ENCODE results near the gene DCST2.
A peak's percentile ranks its signal among the peaks of the same experiment; 100 is the strongest.

Gene DCST2

DNA sequence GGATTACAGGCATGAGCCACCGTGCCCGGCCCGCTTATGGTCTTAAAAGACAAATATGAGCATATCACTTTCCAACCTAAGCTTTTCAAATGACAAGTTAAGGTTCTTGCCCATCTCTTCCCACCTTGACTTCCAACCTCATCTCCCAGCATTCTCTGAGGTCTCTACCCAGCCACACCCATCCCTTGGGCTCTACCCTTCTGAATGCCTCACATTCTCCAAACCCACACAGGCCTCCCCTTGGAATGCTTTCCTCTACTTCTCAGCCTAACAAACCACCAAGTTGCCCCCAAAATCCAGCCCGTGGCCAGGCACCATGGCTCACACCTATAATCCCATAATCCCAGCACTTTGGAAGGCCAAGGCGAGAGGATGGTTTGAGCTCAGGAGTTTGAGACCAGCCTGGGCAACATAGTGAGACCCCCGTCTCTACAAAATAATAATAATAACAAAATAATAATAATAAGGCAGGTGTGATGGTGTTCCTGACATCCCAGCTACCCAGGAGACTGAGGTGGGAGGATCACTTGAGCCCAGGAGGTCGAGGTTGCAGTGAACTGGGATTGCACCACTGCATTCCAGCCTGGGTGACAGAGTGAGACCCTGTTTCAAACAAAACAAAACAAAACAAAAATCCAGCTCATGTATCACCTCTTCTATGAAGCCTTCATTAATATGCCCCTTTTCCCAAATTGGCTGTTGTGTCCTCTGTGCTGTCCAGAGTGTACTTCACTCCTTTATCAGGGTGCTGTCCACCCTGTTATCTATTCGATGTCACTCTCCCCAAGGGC lies 11.2 kb downstream of the DCST2 start:
- DNase-seq: no peak
- Histone ChIP-seq H3K4me3 (ENCODE audit: low read depth, low read length) (no peak overlapping the region), H3K4me1 (peaks cover 5% of the 10 kb centered on the region; the same call in 1 of the 2 replicates)

DNA sequence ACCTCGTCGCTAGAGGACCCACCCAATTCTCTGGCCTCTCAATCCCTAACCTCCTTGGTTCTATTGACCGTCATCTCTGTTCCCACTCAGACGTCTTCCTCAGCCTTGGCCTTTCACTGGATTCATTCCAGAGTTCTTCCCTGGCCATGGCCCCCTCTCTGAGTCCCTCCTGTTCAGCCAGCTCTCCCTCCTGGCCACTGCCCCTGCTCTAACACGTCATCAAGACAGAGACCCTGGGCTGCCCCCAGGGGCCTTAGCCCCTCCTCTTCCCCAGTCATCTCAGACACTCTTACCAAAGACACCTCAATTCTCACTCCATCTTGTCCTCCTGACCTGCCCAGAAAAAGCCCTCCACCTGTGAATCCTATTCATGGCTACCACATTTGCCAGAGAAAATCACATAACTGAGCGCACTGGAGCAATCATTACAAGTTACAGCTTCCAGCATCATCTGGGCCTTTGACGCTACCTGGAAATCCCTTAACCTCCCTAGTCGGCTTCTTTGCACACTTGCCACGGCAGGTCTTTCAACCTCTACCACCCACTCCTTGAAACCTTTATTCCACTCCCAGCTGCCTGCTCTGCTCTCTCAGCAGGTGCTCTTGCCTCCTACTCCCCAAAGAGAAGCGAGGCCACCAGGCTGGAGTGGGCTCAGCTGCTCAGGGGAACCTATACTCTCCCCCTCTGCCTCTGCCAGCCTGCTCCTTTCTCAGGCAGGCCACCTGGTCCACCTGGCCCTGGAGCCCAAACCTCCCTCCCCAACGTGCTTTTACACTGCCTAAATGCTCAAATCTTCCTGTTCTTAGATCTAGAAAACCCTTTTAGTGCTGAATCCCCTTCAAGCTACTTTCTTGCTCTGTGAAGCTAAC lies 14.0 kb downstream of the DCST2 start:
- DNase-seq: no peak
- TF ChIP-seq, protein P1, sequence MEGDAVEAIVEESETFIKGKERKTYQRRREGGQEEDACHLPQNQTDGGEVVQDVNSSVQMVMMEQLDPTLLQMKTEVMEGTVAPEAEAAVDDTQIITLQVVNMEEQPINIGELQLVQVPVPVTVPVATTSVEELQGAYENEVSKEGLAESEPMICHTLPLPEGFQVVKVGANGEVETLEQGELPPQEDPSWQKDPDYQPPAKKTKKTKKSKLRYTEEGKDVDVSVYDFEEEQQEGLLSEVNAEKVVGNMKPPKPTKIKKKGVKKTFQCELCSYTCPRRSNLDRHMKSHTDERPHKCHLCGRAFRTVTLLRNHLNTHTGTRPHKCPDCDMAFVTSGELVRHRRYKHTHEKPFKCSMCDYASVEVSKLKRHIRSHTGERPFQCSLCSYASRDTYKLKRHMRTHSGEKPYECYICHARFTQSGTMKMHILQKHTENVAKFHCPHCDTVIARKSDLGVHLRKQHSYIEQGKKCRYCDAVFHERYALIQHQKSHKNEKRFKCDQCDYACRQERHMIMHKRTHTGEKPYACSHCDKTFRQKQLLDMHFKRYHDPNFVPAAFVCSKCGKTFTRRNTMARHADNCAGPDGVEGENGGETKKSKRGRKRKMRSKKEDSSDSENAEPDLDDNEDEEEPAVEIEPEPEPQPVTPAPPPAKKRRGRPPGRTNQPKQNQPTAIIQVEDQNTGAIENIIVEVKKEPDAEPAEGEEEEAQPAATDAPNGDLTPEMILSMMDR (IDR thresholded peaks at IDR 0.05; ENCODE audit: low read depth, low read length): no peak
- Histone ChIP-seq H3K27me3 (no peaks in the 10 kb centered on the region), H3K4me1 (peaks cover 11% of the 10 kb centered on the region), H3K36me3 (peaks cover 16% of the 10 kb centered on the region), H3K9me3 (no peaks in the 10 kb centered on the region), H3K4me3 (ENCODE audit: low read depth, low read length) (no peak overlapping the region)

More for the DNA sequence above, 11.2 kb downstream of the DCST2 start:
- Histone ChIP-seq H3K9me3 (no peaks in the 10 kb centered on the region), H3K36me3 (no peaks in the 10 kb centered on the region), H3K27me3 (no peaks in the 10 kb centered on the region)
- TF ChIP-seq, protein P1 (IDR thresholded peaks at IDR 0.05; ENCODE audit: low read depth, low read length): no peak

DNA sequence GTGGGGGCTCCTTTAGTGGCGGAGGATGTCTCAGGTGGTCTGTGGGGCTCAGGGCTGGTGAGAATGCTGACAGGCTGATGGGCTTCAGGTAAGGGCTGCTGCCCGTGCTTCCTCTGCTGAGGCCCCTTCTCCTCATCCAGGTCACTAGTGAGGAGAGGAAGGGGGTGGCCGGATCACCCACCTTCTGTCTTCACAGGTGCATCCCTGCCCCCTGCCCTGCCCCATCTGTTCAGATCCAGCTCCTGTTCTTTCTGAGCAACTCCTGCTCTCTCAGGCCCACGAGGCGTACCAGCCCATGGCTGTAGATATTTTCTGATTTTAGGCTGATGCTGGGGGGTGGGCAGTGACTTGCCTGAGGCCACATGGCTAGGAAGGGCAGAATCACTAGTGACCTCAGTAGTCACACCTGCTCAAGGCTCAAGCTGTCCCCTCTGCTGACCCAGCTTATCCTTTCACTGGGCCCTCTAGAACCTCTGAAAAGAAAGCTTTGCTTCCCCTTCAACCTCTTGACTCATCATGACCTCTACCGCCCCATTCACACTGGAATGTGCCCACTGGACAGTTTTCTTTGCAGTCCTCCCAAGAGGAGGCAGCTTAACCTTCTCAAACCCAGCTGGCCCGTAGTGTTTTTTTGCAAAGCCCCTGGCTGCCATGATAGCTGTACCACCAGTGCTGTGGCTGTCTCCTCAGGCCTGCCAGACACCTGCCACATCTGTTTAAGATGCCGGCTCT lies 14.8 kb downstream of the DCST2 start:
- H3K4me1 ChIP-seq: peaks cover 11% of the 10 kb centered on the region
- H3K27me3 ChIP-seq: no peaks in the 10 kb centered on the region
- TF ChIP-seq, protein P1 (IDR thresholded peaks at IDR 0.05; ENCODE audit: low read depth, low read length): no peak
- no peak overlapping the region for H3K4me3 ChIP-seq (ENCODE audit: low read depth, low read length)
- no peaks in the 10 kb centered on the region for H3K9me3 ChIP-seq
- H3K36me3 ChIP-seq: peaks cover 17% of the 10 kb centered on the region
- no peak for DNase-seq

DNA sequence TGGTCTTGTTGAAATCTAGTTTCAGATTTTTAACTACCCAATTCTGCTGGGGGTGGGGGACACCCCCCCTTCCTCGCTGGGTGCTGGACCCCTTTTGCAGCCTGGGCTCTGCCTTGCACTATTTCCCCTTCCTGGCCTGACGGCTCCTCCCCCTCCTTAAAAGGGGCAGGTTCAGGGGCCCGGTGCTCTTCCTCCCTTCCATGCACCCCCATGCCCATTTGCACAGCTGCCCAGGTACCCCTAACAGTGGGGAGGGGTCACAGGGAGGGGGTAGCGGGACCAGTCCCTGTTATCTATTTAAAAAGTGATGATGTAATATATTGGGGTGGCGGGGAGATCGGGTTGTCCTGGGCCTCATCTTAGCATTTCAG lies 15.7 kb downstream of the DCST2 start:
- Histone ChIP-seq H3K4me1 (peaks cover 16% of the 10 kb centered on the region), H3K36me3 (peaks cover 17% of the 10 kb centered on the region), H3K27me3 (no peaks in the 10 kb centered on the region), H3K9me3 (no peaks in the 10 kb centered on the region), H3K4me3 (ENCODE audit: low read depth, low read length) (peak overlapping the region; percentile 51)
- DNase-seq: peak; percentile 6
- TF ChIP-seq, protein P1 (IDR thresholded peaks at IDR 0.05; ENCODE audit: low read depth, low read length): no peak

DNA sequence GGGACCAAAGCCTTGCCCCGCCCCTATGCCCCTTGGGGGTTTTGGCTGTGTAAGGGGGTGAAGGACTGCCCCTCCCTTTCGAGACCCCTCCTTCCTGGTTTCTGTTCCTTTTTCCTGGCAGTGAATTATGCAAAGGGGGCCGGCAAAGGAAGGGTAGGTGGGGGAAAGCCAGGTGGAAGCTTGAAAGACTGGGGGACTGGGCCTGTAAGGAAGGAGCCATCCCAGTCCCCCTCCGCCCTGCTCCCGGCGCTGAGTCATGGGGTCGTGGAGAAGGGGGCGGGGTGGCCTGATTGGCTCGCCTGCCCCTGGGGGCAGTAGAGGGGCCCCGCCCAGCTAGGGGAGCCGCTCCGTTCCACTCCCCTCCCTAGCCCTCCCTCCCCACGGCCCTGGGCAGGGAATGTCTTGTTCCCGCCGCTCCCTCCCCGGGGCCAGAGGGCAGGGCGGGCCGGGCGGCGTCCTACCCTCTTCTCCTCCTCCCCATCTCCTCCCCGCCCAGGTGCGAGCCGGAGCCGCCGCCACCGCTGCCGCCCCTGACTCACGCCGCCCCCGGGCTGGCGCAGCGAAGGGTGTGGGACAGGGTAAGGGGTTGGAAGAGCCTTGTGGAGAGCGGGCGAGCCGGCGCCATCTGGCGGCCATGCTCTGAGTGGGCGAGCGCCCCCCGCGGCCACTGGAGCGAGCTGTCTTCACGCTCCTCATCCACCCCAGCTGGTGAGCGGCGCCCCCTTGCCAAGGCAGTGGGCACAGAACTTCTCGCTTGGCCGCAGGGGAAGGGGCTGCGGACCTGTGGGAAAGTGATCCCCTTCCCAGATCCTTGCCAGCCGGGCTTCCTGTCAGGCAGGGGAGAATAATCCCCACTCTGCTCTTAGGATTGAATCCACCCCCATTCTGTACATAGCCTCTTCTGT lies 16.3 kb downstream of the DCST2 start:
- no peaks in the 10 kb centered on the region for H3K9me3 ChIP-seq
- TF ChIP-seq, protein P1 (IDR thresholded peaks at IDR 0.05; ENCODE audit: low read depth, low read length): peak; percentile 99
- H3K4me3 ChIP-seq (ENCODE audit: low read depth, low read length): peak overlapping the region; percentile 51

More for the DNA sequence above, 16.3 kb downstream of the DCST2 start:
- Histone ChIP-seq H3K4me1 (peaks cover 21% of the 10 kb centered on the region), H3K27me3 (no peaks in the 10 kb centered on the region), H3K36me3 (peaks cover 17% of the 10 kb centered on the region)
- DNase-seq: peak; percentile 94

Measured in BE2C (cell line).